H9 (cell line): Measurements from ENCODE around the gene VTN. TPM values are rescaled to one million over a fixed set of nuclear protein-coding genes. Genes with fewer than 3 reads are reported as not detected.

ENCODE experiments used
- DNase-seq: peaks from one replicate; pipeline ENCODE4 v3.0.0-alpha.2; 2017
- H2AFZ ChIP-seq: one replicate; pipeline ENCODE4 v1.6.1; 2013; ENCODE audit warnings: mild to moderate bottlenecking, low read length, control low read depth, moderate library complexity
- H2AK5ac ChIP-seq: 2 replicates; pipeline ENCODE4 v1.6.1; 2013; ENCODE audit warnings: low read length, control low read depth, mixed read lengths; ENCODE audit not compliant: insufficient read length
- H2BK120ac ChIP-seq: one replicate; pipeline ENCODE4 v1.6.1; 2013; ENCODE audit warnings: low read depth, mild to moderate bottlenecking, low read length, control low read depth, inconsistent platforms; ENCODE audit not compliant: poor library complexity, severe bottlenecking
- H2BK12ac ChIP-seq: 2 replicates; pipeline ENCODE4 v1.6.1; 2013; ENCODE audit warnings: low read length, control low read depth, mixed read lengths, low read depth; ENCODE audit not compliant: insufficient read length
- H2BK15ac ChIP-seq: 2 replicates; pipeline ENCODE4 v1.6.1; 2013; ENCODE audit warnings: low read depth, low read length, control low read depth
- H2BK20ac ChIP-seq: one replicate; pipeline ENCODE4 v1.6.1; 2013; ENCODE audit warnings: low read depth, mild to moderate bottlenecking, low read length, control low read depth, inconsistent platforms; ENCODE audit not compliant: poor library complexity, severe bottlenecking
- H2BK5ac ChIP-seq: 2 replicates; pipeline ENCODE4 v1.6.1; 2013; ENCODE audit warnings: low read length, control low read depth, mixed read lengths; ENCODE audit not compliant: insufficient read length
- H3K14ac ChIP-seq: 2 replicates; pipeline ENCODE4 v1.6.1; 2013; ENCODE audit warnings: low read length, control low read depth; ENCODE audit not compliant: insufficient read depth
- H3K18ac ChIP-seq: 2 replicates; pipeline ENCODE4 v1.6.1; 2013; ENCODE audit warnings: low read depth, mild to moderate bottlenecking, mixed read lengths, low read length, control low read depth; ENCODE audit not compliant: insufficient read length
- H3K23ac ChIP-seq: 2 replicates; pipeline ENCODE4 v1.6.1; 2013; ENCODE audit warnings: low read length, control low read depth, mixed read lengths, low read depth; ENCODE audit not compliant: insufficient read length
- H3K23me2 ChIP-seq: 2 replicates; pipeline ENCODE4 v1.6.1; 2013; ENCODE audit warnings: low read depth, mild to moderate bottlenecking, mixed read lengths, low read length, control low read depth; ENCODE audit not compliant: insufficient read length, poor library complexity, severe bottlenecking
- H3K27ac ChIP-seq: 2 replicates; pipeline ENCODE4 v1.5.1; 2013; ENCODE audit warnings: low read length, control low read depth, mixed read lengths, low read depth; ENCODE audit not compliant: insufficient read length
- H3K27me3 ChIP-seq: 2 replicates; pipeline ENCODE4 v1.6.1; 2013; ENCODE audit warnings: low read length, control low read depth, inconsistent platforms; ENCODE audit not compliant: insufficient read depth
- H3K4ac ChIP-seq: 2 replicates; pipeline ENCODE4 v1.6.1; 2013; ENCODE audit warnings: low read depth, mild to moderate bottlenecking, control low read depth, inconsistent platforms, low read length, moderate library complexity
- H3K4me1 ChIP-seq: 2 replicates; pipeline ENCODE4 v1.6.1; 2013; ENCODE audit warnings: low read length, control low read depth, inconsistent platforms; ENCODE audit not compliant: insufficient read depth
- H3K4me2 ChIP-seq: 2 replicates; pipeline ENCODE4 v1.6.1; 2013; ENCODE audit warnings: low read length, control low read depth, mixed read lengths; ENCODE audit not compliant: insufficient read length, insufficient read depth
- H3K56ac ChIP-seq: 2 replicates; pipeline ENCODE4 v1.6.1; 2013; ENCODE audit warnings: low read depth, mild to moderate bottlenecking, mixed read lengths, low read length, control low read depth; ENCODE audit not compliant: insufficient read length
- H3K79me1 ChIP-seq: 2 replicates; pipeline ENCODE4 v1.6.1; 2013; ENCODE audit warnings: low read depth, mild to moderate bottlenecking, moderate library complexity, low read length, control low read depth, inconsistent platforms; ENCODE audit not compliant: insufficient read depth, poor library complexity, severe bottlenecking
- H3K79me2 ChIP-seq: 2 replicates; pipeline ENCODE4 v1.6.1; 2013; ENCODE audit warnings: low read length, control low read depth, inconsistent platforms; ENCODE audit not compliant: insufficient read depth
- H3K9ac ChIP-seq: 2 replicates; pipeline ENCODE4 v1.6.1; 2013; ENCODE audit warnings: low read length, control low read depth, mixed read lengths; ENCODE audit not compliant: insufficient read length; ENCODE audit errors: extremely low read depth
- H3K9me3 ChIP-seq: one replicate; pipeline ENCODE4 v1.6.1; 2013; ENCODE audit warnings: low read depth, low read length, inconsistent platforms; ENCODE audit not compliant: control insufficient read depth
- H3T11ph ChIP-seq: one replicate; pipeline ENCODE4 v1.6.1; 2013; ENCODE audit warnings: mild to moderate bottlenecking, low read length, control low read depth, inconsistent platforms
- H4K20me1 ChIP-seq: one replicate; pipeline ENCODE4 v1.6.1; 2013; ENCODE audit not compliant: control insufficient read depth, insufficient read length, insufficient read depth
- H4K5ac ChIP-seq: 2 replicates; pipeline ENCODE4 v1.6.1; 2013; ENCODE audit warnings: low read depth, mild to moderate bottlenecking, mixed read lengths, low read length, control low read depth; ENCODE audit not compliant: insufficient read length
- H4K8ac ChIP-seq: replicated peaks from 2 replicates; pipeline ENCODE4 v1.6.1; 2013; ENCODE audit warnings: low read length, control low read depth, mixed read lengths, low read depth; ENCODE audit not compliant: insufficient read length
- H4K91ac ChIP-seq: 2 replicates; pipeline ENCODE4 v1.6.1; 2013; ENCODE audit warnings: low read depth, mild to moderate bottlenecking, moderate library complexity, mixed read lengths, low read length, control low read depth; ENCODE audit not compliant: insufficient read length
- H3K27ac Mint-ChIP-seq, 3 experiments: 2 replicates in 2 of 3; 3 replicates in 1 of 3; pipeline ENCODE4 v1.8.0; 2020 to 2021; ENCODE audit warnings: mixed read lengths in 3 of 3, mild to moderate bottlenecking in 1 of 3, moderate library complexity in 1 of 3
- H3K27me3 Mint-ChIP-seq: 2 replicates; pipeline ENCODE4 v1.8.0; 2021; ENCODE audit warnings: low read depth, mild to moderate bottlenecking, moderate library complexity, mixed read lengths
- H3K36me3 Mint-ChIP-seq, 3 experiments: 2 replicates in 2 of 3; 3 replicates in 1 of 3; pipeline ENCODE4 v1.8.0; 2020 to 2021; ENCODE audit warnings: low read depth in 3 of 3, mixed read lengths in 3 of 3; ENCODE audit not compliant: insufficient read depth in 1 of 3
- H3K4me1 Mint-ChIP-seq, 2 experiments: 2 replicates each; pipeline ENCODE4 v1.8.0; 2020; ENCODE audit warnings: mixed read lengths in 2 of 2
- H3K4me3 Mint-ChIP-seq, 2 experiments: 2 replicates in 1 of 2; 3 replicates in 1 of 2; pipeline ENCODE4 v1.8.0; 2020 to 2021; ENCODE audit warnings: mild to moderate bottlenecking in 2 of 2, mixed read lengths in 2 of 2, moderate library complexity in 1 of 2
- H3K9me3 Mint-ChIP-seq, 2 experiments: 2 replicates in 1 of 2; 3 replicates in 1 of 2; pipeline ENCODE4 v1.8.0; 2020; ENCODE audit warnings: mild to moderate bottlenecking in 2 of 2, mixed read lengths in 2 of 2, moderate library complexity in 1 of 2
- CTCF ChIP-seq: fragments of 200-600 bp; sonication (generic); conservative IDR thresholded peaks from 3 replicates; pipeline ENCODE4 v1.8.0; 2021; ENCODE audit warnings: antibody characterized with exemption, mild to moderate bottlenecking
- WGBS: extraction: QIAGEN DNeasy Blood & Tissue Kit; methylation state at CpG from one replicate; pipeline ENCODE4 v1.1.7; 2013; ENCODE audit warnings: missing lambda C conversion rate, low lambda C conversion rate, mixed read lengths; ENCODE audit not compliant: insufficient read length; ENCODE audit errors: extremely low coverage; 5-methylcytosine and 5-hydroxymethylcytosine counted together
- total RNA-seq: library from RNA; stranded (reverse); gene quantifications from 2 replicates; pipeline ENCODE4 v1.2.1, GENCODE V29; 2021

The VTN gene
- total RNA-seq, 1 experiment from 2014 or later: not detected

GRCh38 chr17:28348979-28349378 lies 21.1 kb downstream of the VTN start:
- Histone ChIP-seq H2BK120ac (no peak overlapping the region), H3K79me2 (no peaks in the 10 kb centered on the region), H3T11ph (no peak overlapping the region), H3K18ac (no peak overlapping the region), H3K23me2 (no peaks in the 10 kb centered on the region), H3K4me1 (no peaks in the 10 kb centered on the region), H2AK5ac (no peak overlapping the region), H3K27me3 (no peaks in the 10 kb centered on the region), H4K20me1 (no peaks in the 10 kb centered on the region), H2BK5ac (no peak overlapping the region), H2BK15ac (no peak overlapping the region), H3K56ac (no peak overlapping the region), H3K4ac (no peak overlapping the region), H3K14ac (no peak overlapping the region), H3K23ac (no peak overlapping the region), H3K9me3 (no peaks in the 10 kb centered on the region), H3K4me2 (no peak overlapping the region), H4K5ac (no peak overlapping the region), H4K91ac (no peak overlapping the region), H2BK20ac (no peak overlapping the region), H2BK12ac (no peak overlapping the region), H3K9ac (no peak overlapping the region), H4K8ac (no peak overlapping the region), H2AFZ (no peak overlapping the region), H3K27ac (no peak overlapping the region), H3K79me1 (no peaks in the 10 kb centered on the region)
- H3K4me3 Mint-ChIP-seq: no peak overlapping the region
- H3K9me3 Mint-ChIP-seq: no peaks in the 10 kb centered on the region
- H3K36me3 Mint-ChIP-seq: peaks cover 27 to 91% (median 71%) of the 10 kb centered on the region in 3 experiments; a peak in 6 of 7 replicates
- DNase-seq: no peak
- H3K27ac Mint-ChIP-seq: no peak overlapping the region; a peak in 1 of 7 replicates
- no peak for TF ChIP-seq CTCF
- no CpG with 5 or more reads among the region's 3 CpGs for WGBS
- H3K27me3 Mint-ChIP-seq: no peaks in the 10 kb centered on the region
- peaks cover 16 to 17% of the 10 kb centered on the region in 2 experiments for H3K4me1 Mint-ChIP-seq
